ENCODE results near the gene UBTF.

- TF ChIP-seq CTCF (IDR thresholded peaks at IDR 0.05) = no peak
- no peak for TF ChIP-seq POLR2A (IDR thresholded peaks at IDR 0.05)
- TF ChIP-seq POLR2AphosphoS5 (IDR thresholded peaks at IDR 0.05; ENCODE audit: insufficient read depth in 1 of 2, low read depth in 1 of 2) = no peak
Measured at GRCh38 chr17:44187131-44187899, 32.2 kb downstream of the UBTF start.

Measured in vagina (tissue), 2 donors.